Astrocyte (in vitro differentiated cells and primary cell): Measurements from ENCODE around the gene CACNA1D. TPM values are rescaled to one million over a fixed set of nuclear protein-coding genes. Genes with fewer than 3 reads are reported as not detected.

Experiments
- DNase-seq: peaks from one replicate; pipeline ENCODE4 v3.0.0-alpha.2; 2010; ENCODE audit warnings: low read depth
- FAIRE-seq: peaks from 2 replicates; lab custom pipeline; 2011; peaks lifted over from hg19 to GRCh38; lab: Jason Lieb, UNC
- H2AFZ ChIP-seq: 2 replicates; pipeline ENCODE4 v1.6.0; 2012; ENCODE audit warnings: low read depth, low read length, inconsistent platforms
- H3K27ac ChIP-seq: 2 replicates; pipeline ENCODE4 v1.5.1; 2011; ENCODE audit warnings: low read depth, low read length, inconsistent platforms
- H3K27me3 ChIP-seq: 2 replicates; pipeline ENCODE4 v1.6.0; 2011; ENCODE audit warnings: low read length, inconsistent platforms; ENCODE audit not compliant: insufficient read depth
- H3K36me3 ChIP-seq: 2 replicates; pipeline ENCODE4 v1.5.1; 2011; ENCODE audit warnings: low read length, inconsistent platforms; ENCODE audit not compliant: insufficient read depth
- H3K4me1 ChIP-seq: 2 replicates; pipeline ENCODE4 v1.5.1; 2011; ENCODE audit warnings: low read length, inconsistent platforms; ENCODE audit not compliant: insufficient read depth
- H3K4me2 ChIP-seq: 2 replicates; pipeline ENCODE4 v1.6.0; 2012; ENCODE audit warnings: low read length, inconsistent platforms
- H3K4me3 ChIP-seq: 2 replicates; pipeline ENCODE4 v1.5.1; 2011; ENCODE audit warnings: low read depth, mild to moderate bottlenecking, low read length, inconsistent platforms; ENCODE audit not compliant: insufficient read depth
- H3K79me2 ChIP-seq: 2 replicates; pipeline ENCODE4 v1.6.0; 2012; ENCODE audit warnings: mild to moderate bottlenecking, low read length, inconsistent platforms; ENCODE audit not compliant: insufficient read depth
- H3K9ac ChIP-seq: 2 replicates; pipeline ENCODE4 v1.6.0; 2012; ENCODE audit warnings: mild to moderate bottlenecking, low read length, inconsistent platforms
- H3K9me3 ChIP-seq: 2 replicates; pipeline ENCODE4 v1.5.1; 2012; ENCODE audit warnings: low read depth, mild to moderate bottlenecking, low read length, inconsistent platforms; ENCODE audit not compliant: insufficient read depth
- H4K20me1 ChIP-seq: 2 replicates; pipeline ENCODE4 v1.6.0; 2012; ENCODE audit warnings: low read length, inconsistent platforms; ENCODE audit not compliant: insufficient read depth
- H3K27ac Mint-ChIP-seq: one replicate; pipeline ENCODE4 v1.8.0; 2021; ENCODE audit warnings: mild to moderate bottlenecking, mixed read lengths; ENCODE audit not compliant: unreplicated experiment
- H3K27me3 Mint-ChIP-seq: one replicate; pipeline ENCODE4 v1.8.0; 2021; ENCODE audit warnings: low read depth, mixed read lengths; ENCODE audit not compliant: unreplicated experiment
- H3K36me3 Mint-ChIP-seq: one replicate; pipeline ENCODE4 v1.8.0; 2021; ENCODE audit warnings: low read depth, mixed read lengths; ENCODE audit not compliant: unreplicated experiment
- H3K4me1 Mint-ChIP-seq: one replicate; pipeline ENCODE4 v1.8.0; 2021; ENCODE audit warnings: low read depth, mixed read lengths; ENCODE audit not compliant: unreplicated experiment
- H3K4me3 Mint-ChIP-seq: one replicate; pipeline ENCODE4 v1.8.0; 2021; ENCODE audit warnings: mild to moderate bottlenecking, moderate library complexity, mixed read lengths; ENCODE audit not compliant: unreplicated experiment
- H3K9me3 Mint-ChIP-seq: one replicate; pipeline ENCODE4 v1.8.0; 2021; ENCODE audit warnings: mild to moderate bottlenecking, mixed read lengths; ENCODE audit not compliant: unreplicated experiment
- CTCF ChIP-seq: IDR thresholded peaks from 2 replicates; pipeline ENCODE4 v1.5.1; 2011; ENCODE audit warnings: low read depth, mild to moderate bottlenecking, inconsistent platforms, low read length, moderate library complexity; ENCODE audit not compliant: insufficient read depth
- EZH2 ChIP-seq: IDR thresholded peaks from 2 replicates; pipeline ENCODE4 v1.6.1; 2012; ENCODE audit warnings: mild to moderate bottlenecking, low read length, inconsistent platforms; ENCODE audit not compliant: insufficient read depth
- total RNA-seq: library from RNA; stranded (reverse); gene quantifications from 2 replicates; pipeline ENCODE4 v1.2.1, GENCODE V29; 2021

Gene CACNA1D
- total RNA-seq, 1 donor from 2014 or later, result 0.41 TPM

- Mint-ChIP-seq H3K36me3 (no peaks in the 10 kb centered on the region), H3K4me3 (peak overlapping the region; percentile 6), H3K27me3 (peaks cover 7% of the 10 kb centered on the region), H3K4me1 (peaks cover 25% of the 10 kb centered on the region), H3K9me3 (peaks cover 3% of the 10 kb centered on the region), H3K27ac (peak overlapping the region; percentile 95)
- H3K27ac ChIP-seq, result peak overlapping the region; percentile 45
- H3K4me1 ChIP-seq, result peaks cover 22% of the 10 kb centered on the region
- no peaks in the 10 kb centered on the region for H3K27me3 ChIP-seq
- peak overlapping the region; percentile 43 for H2AFZ ChIP-seq
- no peak overlapping the region for H3K4me3 ChIP-seq
- no peaks in the 10 kb centered on the region for H3K36me3 ChIP-seq
- no peak overlapping the region for H3K9ac ChIP-seq
- no peaks in the 10 kb centered on the region for H3K79me2 ChIP-seq
- DNase-seq (peak; percentile 67), FAIRE-seq (no peak)
- H3K9me3 ChIP-seq, result no peaks in the 10 kb centered on the region
- H4K20me1 ChIP-seq, result no peaks in the 10 kb centered on the region
- H3K4me2 ChIP-seq, result peak overlapping the region; percentile 69
- no peak for TF ChIP-seq CTCF
- TF ChIP-seq EZH2, result no peak
Measured at GRCh38 chr3:53804697-53805462, 310.5 kb downstream of the CACNA1D start.

GRCh38 chr3:53805463-53806159 lies 311.2 kb downstream of the CACNA1D start:
- Mint-ChIP-seq H3K27me3 (peaks cover 9% of the 10 kb centered on the region), H3K27ac (peak overlapping the region; percentile 95), H3K9me3 (no peaks in the 10 kb centered on the region), H3K4me3 (no peak overlapping the region), H3K4me1 (peaks cover 25% of the 10 kb centered on the region), H3K36me3 (no peaks in the 10 kb centered on the region)
- Histone ChIP-seq H3K9me3 (no peaks in the 10 kb centered on the region), H3K9ac (peak overlapping the region; percentile 16), H3K36me3 (no peaks in the 10 kb centered on the region), H4K20me1 (no peaks in the 10 kb centered on the region), H3K27me3 (no peaks in the 10 kb centered on the region), H3K4me1 (peaks cover 22% of the 10 kb centered on the region), H3K27ac (peak overlapping the region; percentile 45), H3K79me2 (no peaks in the 10 kb centered on the region), H3K4me3 (no peak overlapping the region), H2AFZ (peak overlapping the region; percentile 43), H3K4me2 (peak overlapping the region; percentile 69)
- FAIRE-seq, result no peak
- TF ChIP-seq CTCF (no peak), EZH2 (no peak)
- no peak for DNase-seq
